NOMO-1 treated with DMSO at 0.1 percent for 48 hours (cell line): Measurements from ENCODE around the gene KLHL29.
"Not testable (repeated sequence)": the region's sequence is repeated elsewhere in the genome, so short reads cannot be mapped to it uniquely, and the experiment has no call there.

ENCODE experiments used
- DNase-seq: peaks from one replicate; lab custom pipeline; 2025; ENCODE audit not compliant: unreplicated experiment; lab: John Stamatoyannopoulos, UW

KLHL29 gene

DNA sequence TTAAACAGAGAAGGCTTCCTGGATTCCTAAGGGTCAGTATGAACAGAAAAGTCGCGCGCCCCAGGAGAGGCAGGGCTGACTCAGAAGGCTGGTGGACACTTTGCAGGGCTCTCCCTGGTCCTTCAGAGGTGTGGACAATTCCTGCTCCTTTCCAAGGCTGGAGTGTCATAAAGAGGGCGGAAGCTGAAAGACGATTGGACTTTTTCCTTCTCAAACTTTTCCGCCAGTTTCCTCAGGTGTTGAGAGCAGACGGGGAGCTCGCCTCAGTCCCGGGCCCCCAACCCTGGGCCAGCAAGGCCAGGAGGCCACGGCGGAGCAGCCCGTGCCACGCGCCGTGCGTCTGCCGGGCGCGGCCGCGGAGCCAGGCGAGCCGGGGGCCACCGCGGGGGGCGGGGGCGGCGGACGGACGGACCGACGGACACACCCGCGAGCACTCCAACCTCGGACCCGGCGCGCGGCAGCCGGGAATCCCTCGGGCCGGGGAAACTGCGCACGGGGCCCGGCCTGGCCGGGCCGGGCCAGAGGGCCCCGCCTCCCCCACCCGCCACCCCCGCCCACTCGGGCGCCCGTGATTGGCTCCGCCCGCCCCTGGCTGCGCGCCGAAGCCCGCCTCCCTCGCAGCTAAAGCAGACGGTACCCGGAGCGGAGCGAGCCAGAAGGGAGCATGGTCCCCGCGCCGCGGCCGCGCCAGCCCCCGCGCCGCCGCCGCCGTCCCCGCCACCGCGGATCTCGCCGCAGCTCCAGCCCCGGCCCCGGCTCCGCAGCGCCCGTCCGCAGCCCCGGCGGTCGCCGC, at the start of gene KLHL29:
Gene KLHL29 (plus strand): TSS at position 629 of the 793 bp plus-strand sequence. CDS start 177,018 bp downstream, outside the sequence.
- DNase-seq: peak; percentile 43

DNA sequence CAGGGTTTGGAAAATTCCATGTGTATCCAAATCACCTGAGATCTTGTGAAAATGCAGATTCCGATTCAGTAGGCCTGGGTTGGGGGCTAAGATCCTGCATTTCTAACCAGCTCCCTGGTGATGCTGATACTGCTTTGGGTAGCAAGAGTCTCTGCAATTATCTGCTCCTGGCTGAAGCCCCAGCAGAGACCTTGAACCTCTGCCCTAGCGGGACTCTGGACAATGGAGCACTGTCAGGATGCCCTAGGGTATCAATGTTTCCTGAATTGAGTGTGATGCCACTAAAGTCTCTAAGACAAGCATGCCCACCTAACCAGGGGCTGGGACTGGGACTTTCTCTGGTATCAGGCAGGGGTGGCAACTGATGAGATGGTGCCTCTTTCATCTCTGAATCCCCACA, 49.4 kb upstream of the KLHL29 start:
- no peak for DNase-seq

DNA sequence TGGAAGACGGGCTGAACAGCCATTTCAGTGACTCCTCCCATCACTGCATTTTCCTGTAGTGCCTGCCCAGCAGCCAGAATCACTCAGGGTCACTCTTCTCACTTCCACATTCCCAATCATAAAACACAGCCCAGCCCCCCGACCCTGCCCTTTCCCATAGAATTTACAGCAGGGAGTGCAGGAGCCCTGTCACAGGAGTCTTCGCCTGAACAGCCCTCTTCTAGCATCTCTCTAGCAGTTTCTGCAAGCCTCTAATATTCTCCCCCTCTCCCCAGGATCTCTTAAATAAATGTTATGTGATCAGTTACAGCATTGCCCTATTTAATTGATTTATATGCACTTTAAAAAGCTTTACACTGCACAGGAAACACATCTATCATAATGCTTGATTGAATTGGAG, 42.9 kb upstream of the KLHL29 start:
- no peak for DNase-seq

DNA sequence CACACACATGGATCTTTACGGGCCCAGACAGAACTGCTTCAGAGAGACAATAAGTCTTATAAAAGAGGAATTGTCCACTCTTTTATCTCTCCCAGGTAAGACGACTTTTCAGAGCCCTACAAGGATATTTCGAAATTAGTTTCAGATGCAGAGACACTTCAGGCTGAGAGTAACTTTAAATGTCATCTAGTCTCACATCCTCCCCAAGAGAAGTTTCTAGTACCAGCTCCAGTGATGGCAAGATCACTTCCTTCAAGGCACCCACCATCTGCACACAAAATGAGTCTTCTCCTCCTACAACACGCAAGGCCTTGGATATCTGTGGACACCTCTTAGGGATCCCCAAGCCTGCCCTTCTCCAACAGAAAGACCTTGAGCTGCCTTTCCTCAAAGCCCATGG, 39.0 kb upstream of the KLHL29 start:
- DNase-seq: no peak

DNA sequence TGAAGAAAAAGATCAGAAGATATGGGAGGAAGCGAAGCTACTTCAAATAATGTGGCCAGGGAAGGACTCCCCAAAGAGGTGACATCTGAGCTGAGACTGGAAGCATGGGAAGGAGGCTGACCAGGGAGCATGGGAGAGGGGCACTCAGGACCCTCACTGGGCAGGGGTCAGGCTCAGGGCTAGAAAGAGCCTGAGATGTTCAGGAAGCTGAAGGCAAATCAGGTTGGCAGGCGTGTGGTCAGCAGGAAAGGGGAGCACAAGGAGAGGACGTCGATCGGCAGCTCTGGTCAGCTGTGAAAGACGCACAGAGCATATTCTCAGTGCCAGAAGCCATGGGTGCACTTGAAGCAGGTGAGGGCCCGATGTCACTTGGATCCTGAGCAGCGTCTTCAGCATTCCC, 38.2 kb upstream of the KLHL29 start:
- DNase-seq: no peak

DNA sequence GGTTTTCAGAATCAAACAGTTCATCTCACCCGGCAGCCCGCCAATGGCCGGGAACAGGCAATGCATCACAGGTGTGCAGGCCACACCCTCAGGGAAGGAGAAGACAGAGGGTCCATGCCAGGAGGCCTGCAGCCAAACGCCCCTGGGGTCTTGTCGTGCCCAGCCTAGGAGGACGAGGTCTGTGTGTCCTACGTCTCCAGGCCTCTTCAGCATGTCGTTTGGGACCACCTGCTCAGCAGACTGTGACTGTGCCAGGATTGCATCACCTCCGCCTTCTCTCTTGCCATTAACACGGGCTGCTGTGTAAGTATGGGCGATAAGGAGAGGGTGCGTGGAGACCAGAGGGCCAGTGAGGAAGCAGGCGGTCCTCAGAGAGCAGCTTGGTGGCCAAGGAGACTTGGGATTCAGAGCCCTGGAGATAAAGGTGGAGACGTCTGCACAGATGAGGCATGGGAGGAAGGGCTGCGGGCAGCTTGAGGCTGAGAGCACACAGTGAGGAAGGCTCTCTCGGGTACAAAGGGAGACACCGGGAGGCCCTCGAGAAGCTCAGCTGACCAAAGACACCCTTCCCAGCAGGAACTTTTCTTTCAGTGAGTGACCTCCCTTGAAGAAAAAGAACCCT, 37.4 kb upstream of the KLHL29 start:
- DNase-seq: no peak

DNA sequence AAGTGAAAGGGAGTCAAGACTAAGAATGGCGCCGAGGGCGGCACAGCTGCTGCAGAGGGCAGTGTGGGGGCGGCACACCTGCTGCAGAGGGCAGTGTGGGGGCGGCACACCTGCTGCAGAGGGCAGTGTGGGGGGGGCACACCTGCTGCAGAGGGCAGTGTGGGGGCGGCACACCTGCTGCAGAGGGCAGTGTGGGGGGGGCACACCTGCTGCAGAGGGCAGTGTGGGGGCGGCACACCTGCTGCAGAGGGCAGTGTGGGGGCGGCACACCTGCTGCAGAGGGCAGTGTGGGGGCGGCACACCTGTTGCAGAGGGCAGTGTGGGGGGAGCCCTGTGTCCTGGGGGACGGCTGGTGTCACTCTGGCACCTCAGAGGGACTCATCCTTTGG, 36.9 kb upstream of the KLHL29 start:
- not testable (repeated sequence) for DNase-seq

DNA sequence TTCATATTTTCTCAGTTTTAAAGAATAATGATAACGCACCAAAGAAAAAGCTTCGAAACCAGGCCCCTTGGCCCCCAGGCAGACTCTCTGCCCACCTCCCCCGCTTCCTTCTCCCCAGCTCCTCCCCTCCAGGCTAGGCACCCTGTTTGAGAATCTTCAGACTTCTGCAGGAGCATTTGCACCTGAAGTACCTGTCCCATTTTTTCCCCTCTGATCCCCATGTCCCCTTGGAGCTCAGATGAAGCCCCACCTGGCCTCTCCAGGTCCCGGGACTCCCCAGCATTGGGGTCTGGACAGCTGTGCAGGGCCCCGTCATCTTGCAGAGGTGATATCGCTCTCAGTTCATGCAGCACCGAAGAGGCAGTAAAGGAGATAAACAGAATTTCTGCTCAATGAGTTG, 35.5 kb upstream of the KLHL29 start:
- DNase-seq: no peak

DNA sequence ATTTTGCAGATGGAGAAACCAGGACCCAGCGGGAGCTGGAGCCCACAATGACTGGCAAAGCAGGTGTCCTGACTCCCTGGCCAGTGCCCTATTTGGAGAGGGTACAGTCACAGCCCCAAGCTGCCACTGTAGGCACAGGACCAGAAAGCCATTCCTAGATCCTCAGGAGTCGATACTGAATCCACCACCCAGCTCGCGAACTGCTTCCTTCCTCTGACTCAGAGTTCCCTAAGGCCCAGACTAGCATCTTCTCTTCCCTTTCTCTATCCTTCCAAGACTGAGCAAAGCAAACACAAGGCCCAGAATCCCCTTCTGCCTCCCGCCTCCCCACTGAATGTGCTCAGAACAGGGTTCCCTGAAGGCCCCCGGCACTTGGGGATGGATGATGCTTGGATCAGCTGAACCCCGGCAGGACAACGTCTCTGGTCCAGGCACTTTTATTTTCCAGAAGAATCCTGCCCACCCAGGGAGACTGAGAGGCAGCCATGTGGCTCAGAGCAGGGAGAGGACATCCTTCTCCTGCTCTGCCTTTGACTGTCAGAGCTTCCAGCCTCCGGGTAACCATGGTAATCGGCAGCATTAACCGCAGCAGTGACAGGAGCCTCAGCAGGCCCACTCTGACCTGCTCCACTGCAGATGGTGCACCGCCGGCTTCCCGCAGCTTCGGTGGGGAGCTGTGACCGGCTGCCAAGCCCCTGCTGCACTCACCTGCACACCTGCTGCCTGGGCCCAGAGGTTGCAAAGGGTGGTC, 34.8 kb upstream of the KLHL29 start:
- no peak for DNase-seq

DNA sequence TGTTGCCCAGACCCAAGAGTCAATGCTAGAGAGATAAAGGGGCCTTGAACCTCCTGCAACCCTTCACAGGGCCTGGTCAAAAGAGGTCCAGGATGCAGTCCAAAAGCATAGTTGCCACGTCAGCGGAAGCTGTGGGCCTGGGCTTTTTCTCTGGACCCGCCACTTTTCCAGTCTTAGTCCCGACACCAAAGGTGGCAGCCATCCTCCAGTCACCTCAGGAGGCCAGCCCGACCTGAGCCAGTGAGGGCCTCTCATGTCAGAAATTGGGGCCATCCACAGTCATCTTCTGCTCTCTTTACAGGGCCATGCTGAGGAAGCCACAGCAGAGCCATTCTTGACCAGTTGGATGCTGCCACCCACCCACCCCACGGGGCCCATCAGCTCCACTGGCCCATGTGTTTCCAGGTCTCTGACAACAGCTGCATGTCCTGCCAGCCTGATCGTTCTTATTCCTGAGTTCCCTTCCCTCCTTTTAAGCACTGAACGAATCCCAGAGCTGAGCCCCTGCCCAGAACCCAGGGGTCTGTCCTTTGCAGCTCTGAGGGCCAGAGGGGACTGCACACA, 34.1 kb upstream of the KLHL29 start:
- DNase-seq: no peak

DNA sequence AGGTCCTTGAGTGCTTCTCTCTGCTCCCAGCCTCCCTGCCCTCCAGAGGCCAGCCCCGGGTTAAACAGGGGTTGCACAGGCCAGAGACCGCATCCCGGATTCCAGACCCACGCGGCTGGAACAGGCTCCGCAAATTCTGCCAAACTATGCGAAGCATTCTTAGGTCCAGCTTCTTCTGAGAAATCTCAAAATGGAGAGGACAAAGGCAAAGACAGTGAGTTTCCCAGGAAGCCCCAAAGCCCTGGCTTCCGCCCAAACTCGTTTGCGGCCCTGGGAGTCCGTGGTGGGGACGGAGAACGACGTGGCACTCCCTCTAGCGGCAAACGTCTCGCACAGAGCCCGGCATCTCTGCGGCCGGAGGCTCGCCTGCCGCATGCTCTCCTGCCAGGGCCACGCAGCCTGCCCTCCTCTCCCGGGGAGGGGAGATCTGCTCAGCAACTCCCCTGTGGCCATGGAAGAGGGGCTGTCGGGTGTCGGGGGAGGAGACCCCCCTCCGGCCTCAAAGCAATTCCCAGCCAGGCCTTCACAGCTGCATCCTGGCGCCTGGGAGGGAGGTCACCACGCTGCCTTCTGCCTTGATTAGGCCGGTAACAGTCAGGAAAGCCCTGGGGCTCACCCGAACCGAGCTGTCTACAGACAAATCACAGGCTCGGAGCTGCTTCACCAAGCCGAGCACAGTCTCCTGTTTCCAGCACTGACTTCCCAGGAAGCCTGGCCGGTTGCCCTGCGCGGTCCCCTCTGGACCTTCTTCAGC, 33.4 kb upstream of the KLHL29 start:
- no peak for DNase-seq

DNA sequence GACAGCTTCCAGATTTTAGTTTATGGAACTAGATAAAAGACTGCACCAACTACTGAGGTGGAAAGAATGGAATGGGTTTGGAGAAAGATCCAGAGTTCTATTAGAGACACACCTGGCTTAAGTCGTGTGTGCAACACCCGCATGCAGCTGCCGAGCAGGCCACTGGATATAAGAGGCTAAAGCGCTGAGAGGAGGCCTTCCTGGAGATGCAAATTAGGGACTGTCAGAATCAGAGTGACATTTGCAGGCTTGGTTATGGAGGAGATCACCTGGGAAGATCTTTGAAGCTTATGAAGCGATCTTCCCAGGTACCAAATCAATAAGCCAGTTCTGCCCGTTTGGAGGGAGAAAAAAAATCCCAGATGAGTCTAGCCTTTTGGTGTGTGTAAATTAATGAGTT, 30.4 kb upstream of the KLHL29 start:
- no peak for DNase-seq

DNA sequence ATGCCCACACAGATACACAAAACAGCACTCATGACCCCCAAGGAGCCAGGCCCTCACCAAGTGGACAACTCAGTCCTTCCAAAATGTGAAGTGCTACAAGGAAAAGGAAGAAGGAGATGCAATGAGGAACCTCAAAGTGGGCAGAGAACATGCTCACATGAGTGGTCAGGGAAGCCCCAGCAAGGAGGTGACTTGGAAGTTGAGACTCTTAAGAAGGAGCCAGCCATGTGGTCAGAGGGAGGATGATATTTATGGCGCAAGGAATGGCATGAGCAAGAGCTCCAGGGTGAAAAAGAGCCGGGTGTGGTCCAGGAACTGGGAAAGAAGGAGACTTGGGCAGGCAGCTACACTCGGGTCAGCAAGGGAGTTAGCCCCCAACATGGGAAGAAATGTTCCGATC, 30.0 kb upstream of the KLHL29 start:
- no peak for DNase-seq

DNA sequence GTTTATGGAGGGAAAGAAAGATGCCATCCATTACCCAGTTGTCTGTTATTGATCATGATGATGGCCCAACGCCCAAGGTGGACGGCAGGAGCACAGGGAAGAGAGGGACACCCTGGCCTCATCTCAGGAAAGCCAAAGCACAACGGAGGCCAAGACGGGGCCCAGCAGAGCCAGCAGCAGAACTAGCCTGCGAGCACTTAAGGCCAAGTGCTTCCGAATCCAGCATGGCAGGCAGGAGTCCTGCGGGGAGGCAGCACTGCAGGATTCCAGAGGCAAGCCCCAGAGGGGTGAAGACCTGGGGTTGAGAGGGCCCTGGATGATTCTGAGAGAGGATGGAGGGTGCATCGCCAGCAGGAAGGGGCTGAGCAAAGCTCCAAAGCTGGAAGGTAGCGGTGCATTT, 28.3 kb upstream of the KLHL29 start:
- DNase-seq: no peak

DNA sequence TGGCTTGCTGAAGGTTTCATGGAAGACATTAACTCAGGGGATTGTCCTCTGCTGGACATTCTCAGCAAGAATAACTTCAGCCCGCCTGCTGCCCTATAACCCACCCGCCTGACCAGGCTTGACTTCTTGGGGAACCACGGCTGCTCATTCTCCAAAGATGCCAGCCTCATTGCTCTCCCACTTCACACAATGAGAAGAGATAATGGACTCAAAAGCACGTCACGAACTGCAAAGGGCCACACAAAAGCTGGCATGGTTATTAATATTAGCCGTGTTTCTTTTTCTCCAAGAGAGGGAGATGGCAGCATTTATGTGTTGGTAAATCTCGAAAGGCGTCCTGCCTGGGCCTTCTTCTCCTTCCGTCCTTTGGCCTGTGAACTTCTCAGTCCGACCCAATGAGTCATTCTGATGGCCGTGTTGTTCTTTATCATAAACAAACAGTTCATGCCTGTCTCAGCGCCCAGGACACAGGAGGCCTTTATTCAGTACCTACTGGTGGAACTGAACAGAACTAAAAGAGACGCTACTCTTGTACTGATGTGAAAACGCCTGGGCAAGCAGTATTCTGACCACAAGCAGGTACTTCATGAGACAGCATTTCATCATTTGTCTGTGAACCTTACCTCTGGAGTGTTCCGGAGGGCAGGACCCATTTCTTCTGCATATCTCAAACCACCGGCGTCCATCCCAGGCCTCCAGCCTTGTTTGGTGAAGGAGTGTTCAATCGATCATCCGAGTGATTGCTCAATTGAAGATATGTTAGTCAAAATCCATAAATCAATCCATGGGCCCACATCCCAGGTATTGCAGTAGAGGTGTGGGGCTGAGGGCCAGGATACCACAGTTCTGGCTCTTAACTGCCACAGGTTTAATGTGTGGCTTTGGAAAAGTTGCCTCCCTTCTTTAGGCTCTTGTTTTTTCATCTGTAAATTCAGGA, 25.1 kb upstream of the KLHL29 start:
- DNase-seq: no peak

DNA sequence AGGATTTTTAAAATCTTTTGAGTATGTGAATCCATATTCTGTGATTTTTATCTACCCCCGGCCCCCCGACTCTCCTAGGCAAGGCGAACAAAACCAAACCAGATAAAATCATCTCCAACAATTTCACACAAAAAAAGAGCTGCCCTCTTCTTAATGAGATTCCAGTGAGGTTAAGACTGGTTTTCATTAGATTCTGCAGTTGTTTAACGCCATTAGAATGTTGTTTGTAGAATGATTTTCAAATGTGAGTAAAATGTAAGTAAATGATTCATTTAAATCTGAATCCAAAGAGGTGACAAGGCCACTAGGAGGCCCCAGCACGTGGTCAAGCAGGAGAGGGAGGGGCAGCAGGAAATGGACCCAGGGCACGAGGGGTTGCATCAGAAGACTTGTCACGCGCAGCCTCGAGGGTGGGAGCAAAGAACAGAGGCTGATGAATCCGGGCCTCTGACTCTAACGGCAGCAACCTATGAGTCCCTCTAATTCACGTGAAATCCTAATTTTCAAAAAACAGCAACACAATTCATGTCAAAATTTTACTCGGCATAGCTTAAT, 24.3 kb upstream of the KLHL29 start:
- DNase-seq: no peak

DNA sequence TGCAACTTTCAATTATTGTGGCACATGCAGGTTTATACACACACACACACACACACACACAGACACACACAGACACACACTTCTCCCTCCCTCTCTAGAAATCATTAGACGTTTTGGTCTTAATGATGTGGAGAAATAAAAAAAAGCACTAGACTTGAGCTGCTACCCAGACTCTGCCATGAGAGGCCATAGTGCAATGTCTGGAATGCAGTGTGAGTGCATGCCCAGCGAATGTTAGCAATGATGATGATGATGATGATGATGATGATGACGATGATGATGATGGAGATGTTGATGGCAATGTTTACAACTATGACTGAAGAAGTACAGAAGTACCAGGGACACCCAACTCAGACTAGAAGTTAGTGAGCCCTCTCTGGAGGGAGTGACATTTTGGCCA, 23.8 kb upstream of the KLHL29 start:
- DNase-seq: no peak

DNA sequence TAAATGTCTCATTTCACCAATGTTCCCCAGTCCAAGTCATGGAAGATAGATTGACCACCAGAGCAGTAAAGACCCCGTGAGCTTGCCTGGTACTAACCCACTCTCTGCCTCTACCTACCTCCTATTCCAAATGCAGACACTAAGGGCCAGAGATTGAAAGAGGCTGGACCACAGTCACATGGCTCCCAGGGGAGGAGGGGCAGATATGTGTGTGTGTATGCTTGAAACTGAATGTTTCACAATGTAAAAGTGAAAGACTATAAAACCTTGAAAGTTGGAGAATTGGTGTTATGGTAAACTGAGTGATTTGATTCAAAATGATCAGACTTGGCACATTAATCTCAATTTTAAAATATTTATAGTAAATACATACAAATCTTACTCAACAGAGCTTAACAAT, 21.7 kb upstream of the KLHL29 start:
- no peak for DNase-seq

DNA sequence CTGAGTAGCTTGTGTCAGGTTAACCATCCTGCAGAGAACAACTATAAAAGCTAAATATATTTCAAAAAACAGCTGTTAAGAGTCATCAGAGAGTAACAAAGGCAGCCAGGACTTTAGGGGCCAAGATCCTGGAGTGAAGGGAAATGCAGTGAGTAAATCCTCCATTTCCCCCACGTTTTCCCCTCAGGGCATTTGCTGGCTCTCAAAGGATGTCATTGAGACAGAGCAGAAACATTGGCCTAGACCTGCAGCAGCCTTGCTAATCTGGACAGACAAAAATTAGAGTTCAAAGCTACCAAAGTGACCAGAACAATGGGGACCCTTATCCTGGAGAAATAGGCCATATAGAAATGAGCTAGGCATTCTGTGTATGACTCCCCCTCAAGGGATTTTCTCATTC, 21.1 kb upstream of the KLHL29 start:
- no peak for DNase-seq

DNA sequence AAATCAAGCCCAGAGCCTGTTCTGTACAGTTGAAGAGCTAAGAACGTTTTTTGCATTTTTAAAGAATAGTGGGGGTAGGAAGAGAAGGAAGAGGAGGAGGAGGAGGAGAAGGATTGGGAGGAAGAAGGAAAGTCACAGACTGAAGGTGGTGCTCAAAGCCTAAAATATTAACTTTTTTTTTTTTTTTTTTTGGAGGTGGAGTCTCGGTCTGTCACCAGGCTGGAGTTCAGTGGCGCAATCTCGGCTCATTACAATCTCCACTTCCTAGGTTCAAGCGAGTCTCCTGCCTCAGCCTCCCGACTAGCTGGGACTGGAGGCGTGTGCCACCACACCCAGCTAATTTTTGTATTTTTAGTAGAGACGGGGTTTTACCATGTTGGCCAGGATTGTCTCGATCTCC, 18.3 kb upstream of the KLHL29 start:
- DNase-seq: peak; percentile 34
